Activated T-helper 1 cell treated with anti-CD3 and anti-CD28 coated beads, Interleukin-12 subunit alpha, Interleukin-12 subunit beta, Interleukin-2, Interleukin-4 antibody, amounts not matched to agents 30 ng/mL and 10 ng/mL and 1 ng/mL, durations not matched to agents 14 hours and 24 hours and 36 hours (primary cell): ENCODE data around the gene RANBP9. TPM values are rescaled to one million over a fixed set of nuclear protein-coding genes. Genes with fewer than 3 reads are reported as not detected.

Source experiments
- DNase-seq: peaks from one replicate; pipeline ENCODE4 v3.0.0; 2021; ENCODE audit warnings: low spot score
- H3K27ac Mint-ChIP-seq: one replicate; pipeline ENCODE4 v1.8.0; 2021; ENCODE audit warnings: mild to moderate bottlenecking, mixed read lengths
- H3K27me3 Mint-ChIP-seq: one replicate; pipeline ENCODE4 v1.8.0; 2022; ENCODE audit warnings: mild to moderate bottlenecking, moderate library complexity, mixed read lengths; ENCODE audit not compliant: insufficient read depth
- H3K36me3 Mint-ChIP-seq: one replicate; pipeline ENCODE4 v1.8.0; 2021; ENCODE audit warnings: low read depth, mixed read lengths
- H3K4me1 Mint-ChIP-seq: one replicate; pipeline ENCODE4 v1.8.0; 2021; ENCODE audit warnings: low read depth, mixed read lengths
- H3K4me3 Mint-ChIP-seq: one replicate; pipeline ENCODE4 v1.8.0; 2021; ENCODE audit warnings: mild to moderate bottlenecking, moderate library complexity, mixed read lengths
- H3K9me3 Mint-ChIP-seq: one replicate; pipeline ENCODE4 v1.8.0; 2021; ENCODE audit warnings: mixed read lengths
- intact Hi-C: fragments of 100-400 bp; cut with micrococcal nuclease; formaldehyde crosslinking; loops from one replicate; pipeline ENCODE4 v1.15.1; 2024
- total RNA-seq: library from RNA; stranded (reverse); gene quantifications from 2 replicates; pipeline ENCODE4 v1.2.3, GENCODE V29; 2022

The RANBP9 gene
- total RNA-seq, 1 donor from 2014 or later: 58.4 TPM

- Mint-ChIP-seq H3K4me3 (no peak overlapping the region), H3K9me3 (no peaks in the 10 kb centered on the region), H3K27ac (no peak overlapping the region), H3K27me3 (no peaks in the 10 kb centered on the region), H3K4me1 (peaks cover 27% of the 10 kb centered on the region), H3K36me3 (peaks cover 11% of the 10 kb centered on the region)
- intact Hi-C loops: no loop called here
- no peak for DNase-seq
These were observed 8.1 kb downstream of the RANBP9 start for GRCh38 chr6:13703496-13703895.

GRCh38 chr6:13702809-13703302 lies 8.8 kb downstream of the RANBP9 start:
- no peak overlapping the region for H3K27ac Mint-ChIP-seq
- peaks cover 24% of the 10 kb centered on the region for H3K4me1 Mint-ChIP-seq
- no peak overlapping the region for H3K4me3 Mint-ChIP-seq
- DNase-seq: no peak
- H3K27me3 Mint-ChIP-seq: no peaks in the 10 kb centered on the region
- peaks cover 11% of the 10 kb centered on the region for H3K36me3 Mint-ChIP-seq
- intact Hi-C loops: loop anchor here (1.0 kb wide), 1 partner anchor 7 kb away; no protein-coding TSS in a partner anchor
- no peaks in the 10 kb centered on the region for H3K9me3 Mint-ChIP-seq

DNA sequence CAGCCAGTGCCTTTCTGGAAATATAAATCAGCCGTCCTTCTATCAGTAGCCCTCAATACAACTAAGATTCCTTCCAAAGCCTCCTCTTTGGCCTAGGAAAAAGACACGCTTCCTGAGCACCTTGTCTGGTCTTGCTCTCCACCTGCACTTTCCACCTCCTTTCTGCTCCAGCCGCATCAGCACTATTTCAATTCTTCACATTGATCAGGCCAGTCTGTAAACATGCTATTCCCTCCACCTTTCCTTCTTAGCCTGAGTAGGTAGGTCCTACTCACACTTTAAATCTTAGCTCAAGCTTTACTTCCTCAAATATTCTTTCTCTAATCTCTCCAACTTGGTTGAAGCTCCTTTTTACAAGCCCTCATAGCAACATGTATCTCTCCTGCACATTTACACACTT lies 11.4 kb downstream of the RANBP9 start:
- Mint-ChIP-seq H3K9me3 (no peaks in the 10 kb centered on the region), H3K27me3 (no peaks in the 10 kb centered on the region), H3K36me3 (peaks cover 22% of the 10 kb centered on the region), H3K4me3 (no peak overlapping the region), H3K4me1 (peaks cover 41% of the 10 kb centered on the region), H3K27ac (no peak overlapping the region)
- DNase-seq: no peak
- intact Hi-C loops: no loop called here

GRCh38 chr6:13698715-13699114 lies 12.9 kb downstream of the RANBP9 start:
- intact Hi-C loops: no loop called here
- Mint-ChIP-seq H3K4me3 (no peak overlapping the region), H3K27me3 (no peaks in the 10 kb centered on the region), H3K27ac (no peak overlapping the region), H3K36me3 (peaks cover 24% of the 10 kb centered on the region), H3K9me3 (no peaks in the 10 kb centered on the region), H3K4me1 (peaks cover 53% of the 10 kb centered on the region)
- DNase-seq: no peak

DNA sequence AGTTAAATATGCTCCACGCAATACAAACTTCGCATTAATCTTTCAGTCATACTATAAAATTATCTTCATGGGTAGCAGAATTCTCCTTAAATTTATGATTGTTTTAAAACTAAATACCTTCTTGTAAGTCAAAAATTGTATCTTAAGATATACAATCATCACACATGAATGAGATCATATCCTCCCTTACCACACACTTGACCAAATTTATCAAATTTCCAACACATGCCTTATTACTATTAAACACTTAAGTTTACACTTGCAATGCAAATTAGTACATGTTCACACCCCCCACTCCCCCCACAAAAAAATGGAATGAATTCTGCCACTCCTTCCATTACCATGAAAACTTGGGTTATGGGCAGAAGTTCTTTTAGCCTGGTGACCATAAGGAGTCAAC lies 13.8 kb downstream of the RANBP9 start:
- Mint-ChIP-seq H3K27ac (no peak overlapping the region), H3K36me3 (peaks cover 29% of the 10 kb centered on the region), H3K4me1 (peaks cover 57% of the 10 kb centered on the region), H3K4me3 (no peak overlapping the region), H3K9me3 (no peaks in the 10 kb centered on the region), H3K27me3 (no peaks in the 10 kb centered on the region)
- intact Hi-C loops: no loop called here
- no peak for DNase-seq

- Mint-ChIP-seq H3K9me3 (no peaks in the 10 kb centered on the region), H3K27ac (no peak overlapping the region), H3K27me3 (no peaks in the 10 kb centered on the region), H3K36me3 (peaks cover 29% of the 10 kb centered on the region), H3K4me1 (peaks cover 58% of the 10 kb centered on the region), H3K4me3 (no peak overlapping the region)
- DNase-seq: no peak
- intact Hi-C loops: no loop called here
These were observed 15.4 kb downstream of the RANBP9 start for GRCh38 chr6:13696226-13696625.

- intact Hi-C loops: loop anchor here (2.0 kb wide), 2 partner anchors 16 to 26 kb away; partner anchors contain the start of gene RANBP9
- peaks cover 25% of the 10 kb centered on the region for H3K36me3 Mint-ChIP-seq
These were observed 16.4 kb downstream of the RANBP9 start for GRCh38 chr6:13695252-13695651.

GRCh38 chr6:13694562-13694961 lies 17.1 kb downstream of the RANBP9 start:
- no peaks in the 10 kb centered on the region for H3K27me3 Mint-ChIP-seq
- peaks cover 57% of the 10 kb centered on the region for H3K4me1 Mint-ChIP-seq
- H3K27ac Mint-ChIP-seq: no peak overlapping the region
- intact Hi-C loops: loop anchor here (2.0 kb wide), 2 partner anchors 16 to 26 kb away; partner anchors contain the start of gene RANBP9
- no peak overlapping the region for H3K4me3 Mint-ChIP-seq
- no peak for DNase-seq
- H3K36me3 Mint-ChIP-seq: peaks cover 29% of the 10 kb centered on the region
- H3K9me3 Mint-ChIP-seq: no peaks in the 10 kb centered on the region

More at GRCh38 chr6:13695252-13695651, 16.4 kb downstream of the RANBP9 start:
- Mint-ChIP-seq H3K4me3 (peak overlapping the region; percentile 59), H3K27me3 (no peaks in the 10 kb centered on the region), H3K4me1 (peaks cover 53% of the 10 kb centered on the region), H3K9me3 (no peaks in the 10 kb centered on the region), H3K27ac (peak overlapping the region; percentile 67)
- no peak for DNase-seq

DNA sequence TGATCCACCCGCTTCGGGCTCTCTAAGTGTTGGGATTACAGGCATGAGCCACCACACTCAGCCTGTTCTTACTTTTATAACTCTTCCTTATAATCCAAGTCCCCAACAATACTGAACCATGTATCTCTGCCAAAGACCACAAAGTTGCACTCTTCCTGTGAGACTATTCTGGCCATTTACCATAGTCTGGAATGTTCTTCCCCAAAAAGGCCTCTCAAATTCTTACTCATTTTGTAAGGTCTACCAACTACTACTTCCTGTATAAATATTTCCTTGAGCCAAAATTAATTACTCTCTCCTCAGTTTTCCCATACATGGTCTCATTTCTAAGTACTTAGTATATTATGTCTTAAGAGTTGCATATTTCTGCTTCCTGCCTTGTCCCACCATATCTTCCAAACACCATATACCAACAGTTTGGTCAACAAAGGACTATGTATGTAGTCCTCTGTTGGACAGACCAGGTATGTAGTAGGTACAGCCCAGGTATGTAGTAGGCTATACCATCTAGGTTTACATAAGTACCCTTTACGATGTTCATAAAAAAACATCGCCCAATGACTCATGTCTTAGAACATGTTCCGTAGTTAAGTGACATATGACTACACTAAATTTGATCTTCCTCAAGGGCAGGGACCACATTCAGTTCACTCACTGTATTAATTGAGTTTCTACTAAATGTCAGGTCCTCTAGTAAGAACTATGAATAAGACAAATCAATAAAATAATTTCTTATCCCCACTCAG lies 22.0 kb downstream of the RANBP9 start:
- Mint-ChIP-seq H3K27ac (no peak overlapping the region), H3K36me3 (peaks cover 29% of the 10 kb centered on the region), H3K4me1 (peaks cover 58% of the 10 kb centered on the region), H3K4me3 (no peak overlapping the region), H3K27me3 (no peaks in the 10 kb centered on the region), H3K9me3 (no peaks in the 10 kb centered on the region)
- intact Hi-C loops: no loop called here
- no peak for DNase-seq

- peak overlapping the region; percentile 44 for H3K27ac Mint-ChIP-seq
- peaks cover 33% of the 10 kb centered on the region for H3K36me3 Mint-ChIP-seq
- intact Hi-C loops: no loop called here
- H3K27me3 Mint-ChIP-seq: no peaks in the 10 kb centered on the region
- no peak for DNase-seq
- H3K9me3 Mint-ChIP-seq: no peaks in the 10 kb centered on the region
- peaks cover 60% of the 10 kb centered on the region for H3K4me1 Mint-ChIP-seq
- H3K4me3 Mint-ChIP-seq: no peak overlapping the region
These were observed 22.9 kb downstream of the RANBP9 start for GRCh38 chr6:13688692-13689196.

GRCh38 chr6:13687917-13688351 lies 23.7 kb downstream of the RANBP9 start:
- peaks cover 61% of the 10 kb centered on the region for H3K4me1 Mint-ChIP-seq
- H3K27ac Mint-ChIP-seq: peak overlapping the region; percentile 36
- intact Hi-C loops: no loop called here
- H3K27me3 Mint-ChIP-seq: no peaks in the 10 kb centered on the region
- peaks cover 29% of the 10 kb centered on the region for H3K36me3 Mint-ChIP-seq
- DNase-seq: no peak
- H3K9me3 Mint-ChIP-seq: no peaks in the 10 kb centered on the region
- no peak overlapping the region for H3K4me3 Mint-ChIP-seq

- Mint-ChIP-seq H3K27ac (no peak overlapping the region), H3K36me3 (peaks cover 31% of the 10 kb centered on the region), H3K27me3 (no peaks in the 10 kb centered on the region), H3K4me1 (peaks cover 64% of the 10 kb centered on the region), H3K9me3 (peaks cover 5% of the 10 kb centered on the region), H3K4me3 (no peak overlapping the region)
- DNase-seq: no peak
- intact Hi-C loops: no loop called here
These were observed 26.8 kb downstream of the RANBP9 start for GRCh38 chr6:13684855-13685254.

- H3K4me3 Mint-ChIP-seq: no peak overlapping the region
- peaks cover 55% of the 10 kb centered on the region for H3K4me1 Mint-ChIP-seq
- DNase-seq: no peak
- peaks cover 7% of the 10 kb centered on the region for H3K9me3 Mint-ChIP-seq
- peaks cover 30% of the 10 kb centered on the region for H3K36me3 Mint-ChIP-seq
- H3K27ac Mint-ChIP-seq: no peak overlapping the region
- H3K27me3 Mint-ChIP-seq: no peaks in the 10 kb centered on the region
- intact Hi-C loops: no loop called here
These were observed 28.6 kb downstream of the RANBP9 start for GRCh38 chr6:13683038-13683437.
